Ovary (tissue), 3 donors: Measurements from ENCODE around the gene CCR9.

Source experiments
- EP300 ChIP-seq: sonication (generic); formaldehyde crosslinking; IDR thresholded peaks from one replicate; pipeline ENCODE4 v1.6.1; 2017; ENCODE audit warnings: antibody characterized with exemption
- POLR2A ChIP-seq: fragments of 450-650 bp; IDR thresholded peaks from one replicate; pipeline ENCODE4 v1.6.1; 2017; ENCODE audit warnings: antibody characterized with exemption, mild to moderate bottlenecking, moderate library complexity
- TF ChIP-seq, protein P1 (sequence below), 3 donors: fragments of 450-650 bp in 2 of 3; fragments of 200-600 bp in 1 of 3; IDR thresholded peaks; one replicate each; pipeline versions ENCODE4 v1.5.1 to v1.8.0; 2016 to 2022; ENCODE audit warnings: antibody characterized with exemption in 3 of 3, mild to moderate bottlenecking in 1 of 3
- donor health status: DM: no; HTN: no; CAD: no.

DNA sequence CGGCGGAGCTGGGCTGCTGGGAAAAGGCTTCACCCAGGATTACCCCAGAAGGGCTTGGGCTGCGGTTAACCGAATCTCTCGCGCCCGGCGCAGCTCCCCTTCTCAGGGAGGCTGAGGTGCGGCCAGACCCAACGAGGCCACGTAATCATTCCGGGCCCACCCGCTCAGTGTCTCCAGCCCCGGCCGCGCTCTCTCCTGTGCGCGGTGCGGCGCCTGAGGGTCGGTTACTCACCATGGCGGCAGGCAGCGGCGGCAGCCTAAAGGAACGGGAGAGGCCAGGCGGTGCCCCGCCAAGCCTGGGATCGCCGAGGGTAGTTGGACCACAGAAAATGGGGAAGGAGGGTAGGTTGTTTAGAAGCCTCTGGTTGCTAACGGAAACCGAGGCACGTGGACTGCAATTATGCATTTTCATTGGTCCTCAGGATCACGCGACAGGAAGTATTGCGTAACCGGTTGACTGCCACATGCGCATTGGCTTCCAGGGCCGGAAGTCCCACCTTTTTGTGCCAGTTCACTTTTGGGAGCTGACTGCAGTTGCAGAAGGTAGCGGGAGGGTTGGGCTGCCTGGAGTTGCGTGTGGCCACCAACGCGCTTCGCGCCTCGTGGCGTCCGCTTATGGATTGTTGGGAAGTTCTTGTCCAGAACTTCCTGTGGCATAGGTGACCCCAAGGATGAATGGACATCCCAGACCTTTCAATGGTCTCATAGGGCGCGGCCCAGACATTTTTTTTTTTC, 44.4 kb upstream of the CCR9 start, which contains the start of gene LZTFL1:
- TF ChIP-seq, protein P1, sequence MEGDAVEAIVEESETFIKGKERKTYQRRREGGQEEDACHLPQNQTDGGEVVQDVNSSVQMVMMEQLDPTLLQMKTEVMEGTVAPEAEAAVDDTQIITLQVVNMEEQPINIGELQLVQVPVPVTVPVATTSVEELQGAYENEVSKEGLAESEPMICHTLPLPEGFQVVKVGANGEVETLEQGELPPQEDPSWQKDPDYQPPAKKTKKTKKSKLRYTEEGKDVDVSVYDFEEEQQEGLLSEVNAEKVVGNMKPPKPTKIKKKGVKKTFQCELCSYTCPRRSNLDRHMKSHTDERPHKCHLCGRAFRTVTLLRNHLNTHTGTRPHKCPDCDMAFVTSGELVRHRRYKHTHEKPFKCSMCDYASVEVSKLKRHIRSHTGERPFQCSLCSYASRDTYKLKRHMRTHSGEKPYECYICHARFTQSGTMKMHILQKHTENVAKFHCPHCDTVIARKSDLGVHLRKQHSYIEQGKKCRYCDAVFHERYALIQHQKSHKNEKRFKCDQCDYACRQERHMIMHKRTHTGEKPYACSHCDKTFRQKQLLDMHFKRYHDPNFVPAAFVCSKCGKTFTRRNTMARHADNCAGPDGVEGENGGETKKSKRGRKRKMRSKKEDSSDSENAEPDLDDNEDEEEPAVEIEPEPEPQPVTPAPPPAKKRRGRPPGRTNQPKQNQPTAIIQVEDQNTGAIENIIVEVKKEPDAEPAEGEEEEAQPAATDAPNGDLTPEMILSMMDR (IDR thresholded peaks at IDR 0.05) = no peak
- TF ChIP-seq EP300 (no peak), POLR2A (no peak)
